Measurements from ENCODE around the gene FZD4. TPM values are rescaled to one million over a fixed set of nuclear protein-coding genes. Genes with fewer than 3 reads are reported as not detected.

Gene FZD4
- total RNA-seq, 1 experiment from 2014 or later = 4.4 TPM

GRCh38 chr11:86993031-86993430 is 37.8 kb upstream of the FZD4 start:
- RAD21 ChIA-PET (ENCODE audit: low non-redundant PET in 1 of 2, low total read pairs in 2 of 2, uncharacterized antibody in 2 of 2, unreplicated experiment in 2 of 2) = no interaction called here

More at GRCh38 chr11:86993031-86993430, 37.8 kb upstream of the FZD4 start:
- Histone ChIP-seq H3K36me3 (ENCODE audit: control insufficient read depth in 1 of 2, insufficient read depth in 2 of 2, low read length in 2 of 2) (no peaks in the 10 kb centered on the region), H3K4me2 (ENCODE audit: low read length) (no peak overlapping the region), H3K4me1 (ENCODE audit: control insufficient read depth in 1 of 2, insufficient read depth in 2 of 2, low read length in 2 of 2) (peaks cover 4 to 6% of the 10 kb centered on the region in 2 experiments; a peak in 2 of 4 replicates), H3K27ac (ENCODE audit: low read depth, low read length) (no peak overlapping the region), H3K9me2 (ENCODE audit: insufficient read depth) (no peaks in the 10 kb centered on the region), H3K4me3 (replicated peaks in 1 of 2; ENCODE audit: low read depth in 1 of 2, low read length in 2 of 2) (no peak overlapping the region), H3K27me3 (ENCODE audit: insufficient read depth, low read length) (no peaks in the 10 kb centered on the region), H3K79me2 (ENCODE audit: insufficient read depth, low read length) (no peaks in the 10 kb centered on the region), H4K20me1 (ENCODE audit: insufficient read depth) (no peaks in the 10 kb centered on the region), H2AFZ (ENCODE audit: low read depth, low read length, poor library complexity, severe bottlenecking) (no peak overlapping the region), H3K9ac (ENCODE audit: low read length) (no peak overlapping the region), H3K9me3 (ENCODE audit: control insufficient read depth in 1 of 2, insufficient read depth in 1 of 2, low read depth in 1 of 2, low read length in 2 of 2) (no peaks in the 10 kb centered on the region)
- CTCF ChIA-PET = no interaction called here
- DNase-seq (ENCODE audit: low read depth, low spot score) (no peak), ATAC-seq (no peak)
- intact Hi-C loops (cut with micrococcal nuclease) = no loop called here
- POLR2A ChIA-PET = no interaction called here
- TF ChIP-seq, protein P1, sequence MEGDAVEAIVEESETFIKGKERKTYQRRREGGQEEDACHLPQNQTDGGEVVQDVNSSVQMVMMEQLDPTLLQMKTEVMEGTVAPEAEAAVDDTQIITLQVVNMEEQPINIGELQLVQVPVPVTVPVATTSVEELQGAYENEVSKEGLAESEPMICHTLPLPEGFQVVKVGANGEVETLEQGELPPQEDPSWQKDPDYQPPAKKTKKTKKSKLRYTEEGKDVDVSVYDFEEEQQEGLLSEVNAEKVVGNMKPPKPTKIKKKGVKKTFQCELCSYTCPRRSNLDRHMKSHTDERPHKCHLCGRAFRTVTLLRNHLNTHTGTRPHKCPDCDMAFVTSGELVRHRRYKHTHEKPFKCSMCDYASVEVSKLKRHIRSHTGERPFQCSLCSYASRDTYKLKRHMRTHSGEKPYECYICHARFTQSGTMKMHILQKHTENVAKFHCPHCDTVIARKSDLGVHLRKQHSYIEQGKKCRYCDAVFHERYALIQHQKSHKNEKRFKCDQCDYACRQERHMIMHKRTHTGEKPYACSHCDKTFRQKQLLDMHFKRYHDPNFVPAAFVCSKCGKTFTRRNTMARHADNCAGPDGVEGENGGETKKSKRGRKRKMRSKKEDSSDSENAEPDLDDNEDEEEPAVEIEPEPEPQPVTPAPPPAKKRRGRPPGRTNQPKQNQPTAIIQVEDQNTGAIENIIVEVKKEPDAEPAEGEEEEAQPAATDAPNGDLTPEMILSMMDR (IDR thresholded peaks at IDR 0.05 in 2 of 3, conservative IDR thresholded peaks at IDR 0.05 in 1 of 3; ENCODE audit: borderline replicate concordance in 1 of 3, insufficient read depth in 1 of 3, low read depth in 2 of 3, low read length in 2 of 3) = no peak
- TF ChIP-seq, protein P2, sequence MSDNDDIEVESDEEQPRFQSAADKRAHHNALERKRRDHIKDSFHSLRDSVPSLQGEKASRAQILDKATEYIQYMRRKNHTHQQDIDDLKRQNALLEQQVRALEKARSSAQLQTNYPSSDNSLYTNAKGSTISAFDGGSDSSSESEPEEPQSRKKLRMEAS (IDR thresholded peaks at IDR 0.05) = no peak
- TF ChIP-seq SIN3A (IDR thresholded peaks at IDR 0.05; ENCODE audit: low read depth) = no peak
- TF ChIP-seq SP1 (IDR thresholded peaks at IDR 0.05; ENCODE audit: low read depth) = no peak
- TF ChIP-seq ZNF274 (IDR thresholded peaks at IDR 0.05; ENCODE audit: low read depth, low read length) = no peak
- TF ChIP-seq EZH2phosphoT487 (IDR thresholded peaks at IDR 0.05; ENCODE audit: borderline replicate concordance) = no peak
- TF ChIP-seq POLR2AphosphoS5 (IDR thresholded peaks at IDR 0.05; ENCODE audit: low read depth, low read length) = no peak
- TF ChIP-seq SRF (IDR thresholded peaks at IDR 0.05; ENCODE audit: low read depth) = no peak
- TF ChIP-seq RAD21 (IDR thresholded peaks at IDR 0.05; ENCODE audit: low read depth) = no peak
- TF ChIP-seq POLR2A (IDR thresholded peaks at IDR 0.05; ENCODE audit: borderline replicate concordance, extremely low read depth, insufficient read depth, insufficient read length) = no peak
- TF ChIP-seq REST (IDR thresholded peaks at IDR 0.05; ENCODE audit: low read depth) = no peak
- no peak for TF ChIP-seq JUND (IDR thresholded peaks at IDR 0.05)
- TF ChIP-seq CBX3 (IDR thresholded peaks at IDR 0.05; ENCODE audit: low read depth) = no peak
- TF ChIP-seq YY1 (IDR thresholded peaks at IDR 0.05; ENCODE audit: extremely low read depth, insufficient replicate concordance, low read depth, low read length) = no peak
- TF ChIP-seq FOSL1 (IDR thresholded peaks at IDR 0.05; ENCODE audit: low read depth) = no peak
- no peak for TF ChIP-seq TCF7L2 (IDR thresholded peaks at IDR 0.05; ENCODE audit: borderline replicate concordance, extremely low read depth, insufficient read depth, insufficient read length)
- TF ChIP-seq CEBPB (IDR thresholded peaks at IDR 0.05; ENCODE audit: low read depth) = no peak
- TF ChIP-seq EZH2 (IDR thresholded peaks at IDR 0.05) = no peak
- BruUV-seq (replicated peaks) = no TSS peak
